UCSD-AML1 (cell line): ENCODE data around the gene SMIM3.
"Not testable (repeated sequence)": the region's sequence is repeated elsewhere in the genome, so short reads cannot be mapped to it uniquely, and the experiment has no call there.

Experiments used
- DNase-seq: peaks from one replicate; lab custom pipeline; 2025; ENCODE audit not compliant: unreplicated experiment; lab: John Stamatoyannopoulos, UW

Gene SMIM3

DNA sequence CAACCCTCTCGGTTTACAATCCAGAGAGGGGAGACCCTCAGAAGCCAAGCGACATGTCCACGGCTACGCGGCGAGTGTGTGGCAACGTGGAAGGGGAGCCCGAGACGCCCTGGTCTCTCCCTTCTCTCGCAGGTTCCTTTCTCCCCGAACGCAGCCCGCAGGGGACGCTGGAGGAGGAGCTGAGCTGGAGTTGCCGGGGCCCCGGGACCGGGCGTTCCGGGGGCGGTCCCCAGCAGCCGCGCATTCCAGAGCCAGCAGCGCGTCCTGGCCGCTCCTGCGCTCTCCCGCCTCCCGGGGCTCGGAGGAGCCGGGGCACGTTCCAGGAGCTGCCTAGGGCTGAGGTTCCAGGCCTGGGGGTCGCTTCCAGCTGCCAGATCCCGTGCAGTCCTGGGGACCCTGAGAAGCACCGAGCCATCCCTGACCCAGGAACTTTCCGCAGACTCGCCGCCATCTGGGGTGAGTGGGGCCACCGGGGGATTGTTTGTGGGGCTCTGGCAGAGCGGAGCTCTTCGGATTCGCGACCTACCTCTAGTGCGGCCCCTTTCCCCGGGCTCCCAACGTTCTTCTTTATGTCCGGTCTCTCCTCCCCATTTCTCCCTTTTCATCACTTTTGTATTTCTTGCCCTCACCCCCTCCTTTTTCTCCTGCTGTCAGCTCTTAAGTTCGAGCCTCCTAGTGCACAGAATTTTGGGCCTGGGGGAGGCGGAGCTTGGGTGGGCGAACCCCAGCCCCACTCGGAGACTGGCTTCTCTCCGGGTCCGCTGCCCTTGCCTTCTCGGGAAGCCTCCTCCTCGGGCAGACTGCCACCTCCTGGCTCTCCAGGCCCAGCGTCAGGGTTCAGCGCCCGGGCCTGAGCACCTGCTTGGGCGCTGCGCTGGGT is at the start of gene SMIM3:
Gene SMIM3, plus strand, starts transcription at position 241 of the 880 bp plus-strand sequence. CDS start 16,684 bp downstream, outside the sequence.
- peak; percentile 82 for DNase-seq

DNA sequence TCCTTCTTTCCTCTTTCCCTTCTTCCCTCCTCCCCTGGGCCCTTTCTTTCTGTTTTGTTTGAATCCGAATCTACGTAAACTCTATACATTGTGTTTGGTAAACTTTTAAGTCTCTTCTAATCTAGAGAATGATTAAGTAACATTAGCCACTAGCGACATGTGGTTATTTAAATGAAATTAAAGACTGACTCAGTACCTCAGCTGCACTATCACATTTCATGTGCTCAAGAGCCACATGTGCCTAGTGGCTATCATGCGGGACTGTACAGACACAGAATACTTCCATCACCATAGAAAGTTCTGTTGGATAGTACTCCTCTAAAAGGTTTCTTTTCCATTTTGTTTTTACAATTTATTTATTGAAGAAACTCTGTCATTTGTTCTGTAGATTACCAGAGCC is 48.7 kb upstream of the SMIM3 start:
- no peak for DNase-seq

DNA sequence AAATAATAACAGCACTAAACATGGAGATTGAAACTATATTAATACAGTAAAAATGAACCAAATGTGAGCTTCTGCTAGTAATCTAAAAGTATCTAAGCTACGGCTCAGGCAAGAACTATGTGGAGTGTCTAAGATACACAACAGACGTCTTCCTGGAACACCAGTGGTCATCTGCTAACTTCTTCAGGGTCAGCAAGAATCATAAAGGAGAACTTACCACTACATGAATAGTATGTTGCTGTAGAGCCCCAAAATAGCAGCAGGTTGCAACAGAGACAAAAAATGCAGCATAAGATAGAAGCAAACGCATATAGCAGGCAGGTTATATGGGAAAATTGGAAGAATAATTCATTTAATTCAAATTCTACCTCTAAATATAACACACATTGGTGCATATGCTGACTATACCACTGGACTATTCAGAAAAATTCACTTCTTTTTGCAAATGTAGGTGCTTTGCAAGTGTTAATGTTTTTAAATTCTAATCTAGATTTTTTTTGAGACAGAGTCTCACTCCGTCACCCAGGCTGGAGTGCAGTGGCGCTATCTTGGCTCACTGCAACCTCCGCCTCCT is 46.8 kb upstream of the SMIM3 start:
- DNase-seq: no peak

- DNase-seq: peak; percentile 76
Observed at GRCh38 chr5:150734579-150735384, 43.8 kb upstream of the SMIM3 start.

DNA sequence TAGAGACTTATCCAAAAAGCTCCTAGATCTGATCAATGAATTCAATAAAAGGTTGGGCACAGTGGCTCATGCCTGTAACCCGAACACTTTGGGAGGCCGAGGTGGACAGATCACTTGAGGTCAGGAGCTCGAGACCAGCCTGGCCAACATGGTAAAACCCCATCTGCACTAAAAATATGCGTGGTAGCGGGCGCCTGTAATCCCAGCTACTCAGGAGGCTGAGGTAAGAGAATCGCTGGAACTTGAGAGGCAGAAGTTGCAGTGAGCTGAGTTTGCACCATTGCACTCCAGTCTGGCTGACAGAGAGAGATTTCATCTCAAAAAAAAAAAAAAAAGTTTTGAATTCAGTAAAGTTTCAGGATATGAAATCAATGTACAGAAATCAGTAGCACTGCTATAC is 39.7 kb upstream of the SMIM3 start:
- DNase-seq: no peak

DNA sequence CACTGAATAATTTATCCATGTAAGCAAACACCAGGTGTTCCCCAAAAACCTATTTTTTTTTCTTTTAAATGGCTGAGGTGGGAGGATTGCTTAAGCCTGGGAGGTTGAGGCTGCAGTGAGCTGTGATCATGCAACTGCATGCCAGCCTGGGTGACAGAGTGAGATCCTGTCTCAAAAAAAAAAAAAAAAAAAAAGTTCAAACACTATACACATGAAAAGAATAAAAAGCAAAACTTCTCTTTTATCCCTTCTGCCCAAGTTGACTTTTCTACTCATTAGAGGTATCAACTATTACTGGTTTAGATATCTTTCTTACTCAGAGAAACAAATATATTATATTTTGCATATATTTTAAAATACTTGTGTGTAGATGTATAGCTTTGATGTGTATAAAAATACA is 37.6 kb upstream of the SMIM3 start:
- no peak for DNase-seq

DNA sequence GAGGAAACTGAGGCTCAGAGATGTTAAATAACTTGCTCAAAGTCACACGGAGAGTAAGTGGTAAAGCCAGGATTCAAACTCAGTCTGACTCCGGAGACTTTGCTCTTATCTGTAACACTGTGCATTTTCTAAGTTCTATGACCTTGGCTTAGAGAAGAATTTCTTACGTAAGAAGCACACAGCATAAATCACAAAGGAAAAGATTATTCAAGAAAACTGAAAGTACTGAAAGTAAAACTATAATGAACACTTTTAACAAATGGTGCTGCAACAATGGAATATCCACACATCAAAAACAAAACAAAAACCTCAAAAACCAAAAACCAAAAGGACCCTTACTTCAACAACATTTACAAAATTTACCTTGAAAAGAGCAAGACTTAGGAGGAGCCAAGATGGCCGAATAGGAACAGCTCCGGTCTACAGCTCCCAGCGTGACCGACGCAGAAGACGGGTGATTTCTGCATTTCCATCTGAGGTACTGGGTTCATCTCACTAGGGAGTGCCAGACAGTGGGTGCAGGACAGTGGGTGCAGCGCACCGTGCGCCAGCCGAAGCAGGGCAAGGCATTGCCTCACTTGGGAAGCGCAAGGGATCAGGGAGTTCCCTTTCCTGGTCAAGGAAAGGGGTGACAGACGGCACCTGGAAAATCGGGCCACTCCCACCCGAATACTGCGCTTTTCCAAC is 36.0 kb upstream of the SMIM3 start:
- not testable (repeated sequence) for DNase-seq

- DNase-seq: not testable (repeated sequence)
Observed at GRCh38 chr5:150743142-150743488, 35.4 kb upstream of the SMIM3 start.

- DNase-seq: no peak
Observed at GRCh38 chr5:150750469-150750868, 28.1 kb upstream of the SMIM3 start.

DNA sequence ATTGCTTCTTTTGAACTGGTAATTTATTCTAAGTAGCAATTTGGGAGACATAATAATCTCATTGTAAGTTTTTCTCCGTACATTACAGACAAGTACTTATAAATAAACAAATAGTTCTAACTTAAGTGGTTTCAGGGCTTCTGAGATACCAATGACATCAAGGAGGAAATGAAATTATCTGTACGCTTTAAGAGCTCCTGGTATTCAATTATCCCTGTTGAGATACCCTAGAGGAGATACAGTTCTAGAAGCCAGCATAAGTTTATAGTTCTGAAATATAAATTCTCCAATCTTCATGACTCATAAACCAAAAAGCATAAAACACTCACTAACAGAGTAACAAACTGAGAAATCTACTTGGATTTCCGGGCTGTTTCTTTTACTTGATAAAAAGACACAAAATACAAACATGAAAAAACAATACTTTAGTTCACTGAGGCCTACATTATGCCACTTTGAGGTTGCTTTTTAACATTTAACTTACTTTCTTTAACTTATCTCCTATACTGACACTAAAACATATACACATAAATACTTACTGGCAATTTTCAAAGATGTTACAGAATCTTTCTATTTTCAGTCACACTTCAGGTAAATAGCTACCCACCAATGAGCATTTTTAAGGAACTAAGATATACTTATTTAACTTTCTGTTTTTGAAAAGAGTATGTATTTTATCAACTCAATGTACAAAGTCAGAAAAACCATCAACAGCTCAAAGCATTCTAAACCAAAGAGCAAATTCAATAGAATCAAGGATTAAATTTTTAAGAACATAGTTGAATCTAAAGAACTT is 27.3 kb upstream of the SMIM3 start:
- DNase-seq: no peak

GRCh38 chr5:150753463-150753862 is 25.1 kb upstream of the SMIM3 start:
- no peak for DNase-seq

DNA sequence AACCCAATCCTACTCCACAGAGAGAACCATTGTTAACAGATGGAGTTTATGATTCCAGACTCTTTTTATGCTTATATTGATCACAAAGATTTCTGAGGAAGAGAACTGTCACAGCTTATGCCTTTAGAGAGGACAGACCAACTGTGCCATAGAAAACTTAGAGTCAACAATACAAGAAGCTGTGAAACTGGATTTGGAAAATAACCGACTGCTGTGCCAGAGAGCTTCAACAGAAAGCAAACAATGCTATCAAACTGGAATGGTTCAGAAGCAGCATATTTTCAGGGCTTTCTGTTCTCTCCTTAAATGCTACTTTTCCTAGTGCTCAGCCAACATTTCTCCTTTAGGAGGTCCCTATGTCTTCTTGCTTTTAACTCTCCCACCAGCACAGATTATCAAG is 24.7 kb upstream of the SMIM3 start:
- no peak for DNase-seq

DNA sequence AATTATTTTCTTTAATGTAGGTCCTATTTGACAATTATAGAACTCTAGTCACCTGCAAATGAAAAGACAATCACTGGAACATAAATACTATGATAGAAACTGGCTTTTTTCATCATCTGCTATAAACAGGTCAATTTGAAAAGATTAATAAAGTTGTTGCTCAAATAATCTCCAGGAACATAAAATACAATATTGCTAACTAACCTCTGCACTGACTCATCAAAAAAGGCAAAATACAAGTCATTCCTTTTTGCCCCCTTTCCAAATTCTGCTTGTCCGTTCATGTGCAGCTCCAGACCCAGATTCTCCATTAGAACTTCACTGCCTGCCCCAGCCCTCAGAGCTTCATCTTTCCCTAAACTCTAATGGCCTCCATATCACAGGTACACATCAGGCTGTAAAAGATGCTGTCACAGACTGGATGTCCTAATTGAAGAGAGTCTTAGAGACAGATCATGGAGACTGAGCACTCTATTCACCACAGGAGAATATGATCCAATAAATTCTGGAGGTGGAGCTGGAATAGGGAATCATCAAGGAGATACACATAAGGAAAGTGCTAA is 21.4 kb upstream of the SMIM3 start:
- no peak for DNase-seq

DNA sequence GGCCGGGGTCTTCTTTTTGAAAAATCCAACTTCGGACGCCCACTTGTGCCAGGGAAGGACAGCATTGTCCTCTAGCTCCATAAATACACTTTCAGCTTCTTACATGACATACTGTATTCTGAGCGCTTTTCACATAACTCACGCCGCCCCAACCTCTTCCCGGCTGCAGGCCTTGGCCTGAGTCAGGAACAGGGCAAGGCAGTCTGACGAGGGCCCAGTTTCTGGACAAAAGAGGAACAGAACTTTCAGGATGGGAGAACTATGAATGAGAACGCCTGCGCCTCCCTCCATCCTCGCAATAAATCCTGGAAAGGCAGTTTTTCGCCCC is 20.4 kb upstream of the SMIM3 start:
- DNase-seq: no peak

DNA sequence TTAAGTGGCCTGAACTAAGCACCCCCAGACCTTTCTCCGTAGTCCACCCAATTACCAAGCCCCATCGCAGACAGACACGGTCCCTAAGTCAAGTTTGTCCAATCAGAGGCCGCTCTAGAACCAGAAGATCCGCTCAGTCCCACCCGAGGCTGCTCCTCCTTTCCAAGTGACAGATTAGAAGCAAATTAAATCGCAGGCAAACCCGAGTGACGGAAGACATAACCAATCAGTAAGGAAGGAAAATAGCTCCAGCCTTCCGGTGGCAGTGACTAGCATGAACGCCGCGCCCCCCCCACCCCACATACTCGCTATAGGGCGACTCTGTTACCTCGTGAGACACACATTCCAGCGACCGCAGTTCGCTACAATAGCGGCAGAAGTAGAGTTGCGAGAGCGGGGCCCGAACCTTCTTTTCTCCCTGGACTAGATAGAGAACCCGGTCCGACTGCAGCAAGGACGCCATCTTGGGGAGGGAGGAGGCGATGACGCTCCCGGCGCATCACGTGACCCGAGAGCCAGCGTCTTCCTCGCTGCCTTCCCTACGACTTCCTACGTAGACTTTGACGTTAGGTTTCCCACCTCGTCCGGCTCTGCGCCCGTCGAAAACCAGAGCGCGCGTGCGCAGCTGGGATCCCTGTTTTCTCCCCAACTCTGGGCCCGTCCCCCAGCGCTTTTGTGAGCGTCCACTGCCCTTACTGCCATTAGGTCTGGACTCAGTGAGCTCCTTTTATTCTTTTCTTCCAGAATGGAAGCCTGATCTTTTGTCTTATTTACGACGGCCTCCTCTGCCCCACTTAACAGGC is 19.8 kb upstream of the SMIM3 start, which contains the start of gene DCTN4:
Gene DCTN4, minus strand, starts transcription at position 487 of the 803 bp plus-strand sequence. Its CDS starts 24 bp downstream, at position 463.
- peak; percentile 94 for DNase-seq

DNA sequence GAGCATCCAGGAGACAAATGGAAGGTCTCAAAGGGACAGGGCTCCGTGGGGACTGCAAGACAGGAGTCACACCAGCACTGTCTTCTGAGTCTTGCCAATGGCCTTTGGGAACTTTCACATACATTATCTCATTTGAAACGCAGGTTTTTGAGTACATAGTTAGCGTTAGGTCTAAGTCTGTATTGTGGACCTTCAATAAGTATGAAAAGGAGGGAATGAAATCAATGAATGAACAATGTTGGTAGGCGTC is 19.3 kb upstream of the SMIM3 start:
- no peak for DNase-seq

DNA sequence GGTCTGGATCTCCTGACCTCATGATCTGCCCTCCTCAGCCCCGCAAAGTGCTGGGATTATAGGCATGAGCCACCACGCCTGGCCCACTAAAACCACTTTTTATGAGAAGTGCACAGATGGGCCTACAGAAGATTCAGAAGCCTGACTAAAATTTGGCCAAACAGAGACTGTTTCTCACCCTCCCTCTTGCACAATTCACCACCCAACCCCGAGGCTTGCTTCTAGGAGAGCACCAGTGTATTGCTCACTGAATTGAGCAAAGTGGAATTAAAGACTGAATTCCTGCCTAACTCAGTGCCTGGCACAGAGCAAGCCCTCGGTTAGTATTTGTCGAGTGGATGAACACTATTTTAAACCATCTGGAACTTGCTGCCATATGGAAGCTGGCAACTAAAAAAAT is 16.3 kb upstream of the SMIM3 start:
- DNase-seq: no peak

- peak; percentile 66 for DNase-seq
Observed at GRCh38 chr5:150763023-150763769, 15.4 kb upstream of the SMIM3 start.

DNA sequence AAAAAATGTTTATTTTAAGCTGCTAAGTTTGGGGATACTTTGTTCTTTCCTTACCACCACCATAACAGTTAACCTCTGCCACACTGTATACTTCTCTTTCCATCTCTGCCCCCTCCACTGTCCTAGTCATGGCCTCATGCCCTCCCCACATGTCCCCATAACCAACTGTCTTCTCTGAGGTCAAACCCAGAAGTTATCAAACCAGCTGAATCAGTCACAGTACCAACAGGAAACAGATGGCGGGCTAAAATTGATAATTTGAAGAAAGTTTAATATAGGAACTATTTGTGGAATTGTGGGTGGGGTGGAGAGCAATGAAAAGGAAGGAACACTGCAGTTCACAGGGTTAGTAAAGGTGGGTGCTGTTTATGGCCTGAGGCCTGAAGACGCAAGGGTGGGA is 14.0 kb upstream of the SMIM3 start:
- DNase-seq: peak; percentile 66
